Nephron (organoid): ENCODE data around the gene CEP85.
A peak's percentile ranks its signal among the peaks of the same experiment; 100 is the strongest.
"Not testable (repeated sequence)": the region's sequence is repeated elsewhere in the genome, so short reads cannot be mapped to it uniquely, and the experiment has no call there.

Experiments
- H3K27ac Mint-ChIP-seq, 3 experiments: 2 replicates each; pipeline ENCODE4 v1.8.0; 2020; ENCODE audit warnings: mixed read lengths in 3 of 3, mild to moderate bottlenecking in 2 of 3, moderate library complexity in 1 of 3
- H3K27me3 Mint-ChIP-seq: 2 replicates; pipeline ENCODE4 v1.8.0; 2021; ENCODE audit warnings: low read depth, mild to moderate bottlenecking, moderate library complexity, mixed read lengths
- H3K36me3 Mint-ChIP-seq: 2 replicates; pipeline ENCODE4 v1.8.0; 2020; ENCODE audit warnings: low read depth, mixed read lengths
- H3K4me1 Mint-ChIP-seq: 2 replicates; pipeline ENCODE4 v1.8.0; 2020; ENCODE audit warnings: mixed read lengths
- H3K4me3 Mint-ChIP-seq, 3 experiments: 2 replicates each; pipeline ENCODE4 v1.8.0; 2020; ENCODE audit warnings: mild to moderate bottlenecking in 3 of 3, mixed read lengths in 3 of 3, moderate library complexity in 2 of 3
- H3K9me3 Mint-ChIP-seq: 2 replicates; pipeline ENCODE4 v1.8.0; 2020; ENCODE audit warnings: mixed read lengths
- TF ChIP-seq, protein P1 (sequence below), 3 experiments: fragments of 200-600 bp; sonication (generic); IDR thresholded peaks; one replicate each; pipeline ENCODE4 v1.5.0; 2021; ENCODE audit warnings: antibody characterized with exemption in 3 of 3; ENCODE audit not compliant: unreplicated experiment in 3 of 3

CEP85 gene

DNA sequence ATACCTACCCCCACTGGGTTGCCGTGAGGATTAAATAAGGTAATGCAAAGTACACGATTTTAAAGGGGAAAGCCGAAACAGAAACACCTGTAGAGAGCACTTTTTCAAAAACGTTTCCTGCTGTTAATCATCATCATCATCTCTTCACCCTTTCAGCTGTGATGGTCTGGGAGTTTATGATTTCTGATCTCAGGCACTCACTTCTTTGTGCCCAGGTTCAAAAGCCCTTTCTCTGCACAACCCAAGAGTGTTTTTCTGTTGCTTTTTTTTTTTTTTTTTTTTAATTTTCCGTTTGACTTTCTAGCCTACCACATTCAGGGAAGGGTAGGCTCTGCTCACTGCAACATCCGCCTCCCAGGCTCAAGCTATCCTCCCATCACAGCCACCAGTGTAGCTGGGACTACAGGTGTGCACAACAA, 73.4 kb downstream of the CEP85 start:
- Mint-ChIP-seq H3K9me3 (no peaks in the 10 kb centered on the region), H3K4me1 (peaks cover 13% of the 10 kb centered on the region), H3K27ac (no peak overlapping the region), H3K4me3 (peak overlapping the region; percentile 65 to 77 (median 77)), H3K27me3 (peaks cover 13% of the 10 kb centered on the region), H3K36me3 (no peaks in the 10 kb centered on the region)
- TF ChIP-seq, protein P1, sequence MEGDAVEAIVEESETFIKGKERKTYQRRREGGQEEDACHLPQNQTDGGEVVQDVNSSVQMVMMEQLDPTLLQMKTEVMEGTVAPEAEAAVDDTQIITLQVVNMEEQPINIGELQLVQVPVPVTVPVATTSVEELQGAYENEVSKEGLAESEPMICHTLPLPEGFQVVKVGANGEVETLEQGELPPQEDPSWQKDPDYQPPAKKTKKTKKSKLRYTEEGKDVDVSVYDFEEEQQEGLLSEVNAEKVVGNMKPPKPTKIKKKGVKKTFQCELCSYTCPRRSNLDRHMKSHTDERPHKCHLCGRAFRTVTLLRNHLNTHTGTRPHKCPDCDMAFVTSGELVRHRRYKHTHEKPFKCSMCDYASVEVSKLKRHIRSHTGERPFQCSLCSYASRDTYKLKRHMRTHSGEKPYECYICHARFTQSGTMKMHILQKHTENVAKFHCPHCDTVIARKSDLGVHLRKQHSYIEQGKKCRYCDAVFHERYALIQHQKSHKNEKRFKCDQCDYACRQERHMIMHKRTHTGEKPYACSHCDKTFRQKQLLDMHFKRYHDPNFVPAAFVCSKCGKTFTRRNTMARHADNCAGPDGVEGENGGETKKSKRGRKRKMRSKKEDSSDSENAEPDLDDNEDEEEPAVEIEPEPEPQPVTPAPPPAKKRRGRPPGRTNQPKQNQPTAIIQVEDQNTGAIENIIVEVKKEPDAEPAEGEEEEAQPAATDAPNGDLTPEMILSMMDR (IDR thresholded peaks at IDR 0.05; ENCODE audit: unreplicated experiment in 3 of 3) = no peak

DNA sequence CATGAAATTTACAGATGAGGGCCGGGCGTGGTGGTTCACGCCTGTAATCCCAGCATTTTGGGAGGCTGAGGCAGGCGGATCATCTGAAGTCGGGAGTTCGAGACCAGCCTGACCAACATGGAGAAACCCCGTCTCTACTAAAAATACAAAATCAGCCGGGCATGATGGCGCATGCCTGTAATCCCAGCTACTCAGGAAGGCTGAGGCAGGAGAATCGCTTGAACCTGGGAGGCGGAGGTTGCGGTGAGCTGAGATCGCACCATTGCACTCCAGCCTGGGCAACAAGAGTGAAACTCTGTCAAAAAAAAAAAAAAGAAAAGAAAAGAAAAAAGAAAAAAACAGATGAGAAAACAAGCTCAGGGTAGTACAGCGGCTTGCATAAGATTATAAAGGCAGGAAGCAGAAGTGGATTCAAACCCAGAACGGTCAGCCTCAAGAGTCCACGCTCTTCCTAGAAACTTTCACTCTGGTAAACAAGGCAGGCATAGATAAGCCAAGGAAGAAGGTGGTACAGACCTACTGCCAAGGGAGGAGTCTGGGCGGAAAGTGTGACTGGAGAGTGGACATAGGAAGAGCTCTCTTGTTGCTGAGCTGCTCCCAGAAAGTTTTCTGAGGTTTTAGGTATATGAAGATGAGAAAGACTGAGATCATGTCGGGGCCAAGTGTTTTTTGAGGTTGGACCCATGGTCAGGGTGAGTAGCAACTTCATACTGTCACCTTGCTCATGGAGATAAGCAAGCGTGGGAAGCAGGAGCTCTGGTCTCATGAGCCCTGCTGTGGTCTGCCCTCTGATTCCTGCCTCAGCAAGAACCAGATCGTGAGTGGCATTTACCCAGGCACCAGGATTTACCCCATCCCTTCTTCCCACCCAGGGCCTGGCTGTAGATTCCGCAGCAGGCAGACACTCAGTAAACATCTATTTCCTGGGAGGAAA, 74.2 kb downstream of the CEP85 start:
- H3K27me3 Mint-ChIP-seq = peaks cover 13% of the 10 kb centered on the region
- H3K4me3 Mint-ChIP-seq = peak overlapping the region in 1 of 3 experiments; percentile 3
- H3K36me3 Mint-ChIP-seq, H3K9me3 Mint-ChIP-seq, H3K27ac Mint-ChIP-seq: not testable (repeated sequence)
- peaks cover 13% of the 10 kb centered on the region for H3K4me1 Mint-ChIP-seq

DNA sequence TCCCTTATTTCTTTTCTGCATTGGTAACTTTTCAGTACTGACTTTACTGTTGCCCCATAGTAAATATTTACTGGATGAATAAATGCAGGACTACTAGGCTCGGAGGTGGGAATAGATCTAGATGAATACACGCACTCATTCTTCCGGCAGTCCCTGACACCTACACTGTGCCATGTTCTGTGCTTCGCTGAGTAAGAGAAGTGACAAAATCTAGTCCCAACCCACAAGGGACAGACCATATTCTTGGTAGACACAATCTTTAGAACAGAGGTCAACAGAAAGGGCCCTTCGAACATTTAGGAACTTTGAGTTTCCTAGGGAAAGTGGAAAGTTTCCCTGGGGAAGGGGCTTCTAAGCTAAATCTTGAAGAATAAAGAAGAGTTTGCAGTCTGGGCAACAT, 80.5 kb downstream of the CEP85 start:
- no peaks in the 10 kb centered on the region for H3K4me1 Mint-ChIP-seq
- no peak overlapping the region for H3K27ac Mint-ChIP-seq
- H3K4me3 Mint-ChIP-seq = no peak overlapping the region
- H3K27me3 Mint-ChIP-seq = peaks cover 14% of the 10 kb centered on the region
- TF ChIP-seq, protein P1 (IDR thresholded peaks at IDR 0.05; ENCODE audit: unreplicated experiment in 3 of 3) = no peak
- H3K36me3 Mint-ChIP-seq = no peaks in the 10 kb centered on the region
- no peaks in the 10 kb centered on the region for H3K9me3 Mint-ChIP-seq

DNA sequence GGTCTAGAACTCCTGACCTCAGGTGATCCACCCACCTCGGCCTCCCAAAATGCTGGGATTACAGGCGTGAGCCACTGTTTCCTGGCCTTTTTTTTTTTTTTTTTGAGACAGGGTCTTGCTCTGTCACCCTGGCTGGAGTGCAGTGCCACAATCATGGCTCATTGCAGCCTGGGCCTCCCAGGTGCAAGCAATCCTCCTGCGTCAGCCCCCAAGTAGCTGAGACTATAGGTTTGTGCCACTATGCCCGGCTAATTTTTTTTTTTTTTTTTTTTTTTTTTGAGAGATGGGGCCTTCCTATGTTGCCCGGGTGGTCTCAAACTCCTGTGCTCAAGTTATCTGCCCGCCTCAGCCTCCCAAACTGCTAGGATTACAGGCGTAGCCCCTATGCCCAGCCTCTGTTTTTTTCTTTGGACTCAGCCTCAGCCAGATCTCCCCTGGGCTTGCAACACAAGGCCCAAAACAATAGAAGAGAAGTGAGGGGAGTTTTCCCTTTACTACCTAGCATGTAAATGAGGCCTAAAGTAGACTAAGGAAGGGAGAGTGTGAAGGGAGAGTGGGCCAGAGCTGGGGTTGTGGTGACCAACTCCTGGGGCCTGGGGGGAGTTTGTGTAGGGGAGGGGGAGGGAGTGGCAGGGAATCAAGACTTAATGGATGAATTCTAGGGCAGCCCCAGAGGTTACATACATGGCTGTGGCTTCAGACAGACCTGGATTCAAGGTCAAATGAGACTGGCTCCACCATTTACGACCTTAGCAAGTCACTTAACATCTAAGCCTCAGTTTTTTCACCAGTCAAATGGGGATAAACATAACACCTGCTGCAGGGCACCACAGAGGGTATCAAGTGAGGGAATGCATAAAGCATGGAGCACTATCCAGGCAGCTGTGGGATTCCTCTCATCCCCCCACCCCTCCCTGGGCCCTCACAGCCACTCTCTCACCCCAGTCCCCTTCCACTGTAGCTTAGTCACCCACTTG, 82.2 kb downstream of the CEP85 start:
- H3K9me3 Mint-ChIP-seq = no peaks in the 10 kb centered on the region
- H3K27ac Mint-ChIP-seq = no peak overlapping the region
- no peak overlapping the region for H3K4me3 Mint-ChIP-seq
- TF ChIP-seq, protein P1 (IDR thresholded peaks at IDR 0.05; ENCODE audit: unreplicated experiment in 3 of 3) = no peak
- no peaks in the 10 kb centered on the region for H3K36me3 Mint-ChIP-seq
- H3K4me1 Mint-ChIP-seq = peaks cover under 1% of the 10 kb centered on the region
- H3K27me3 Mint-ChIP-seq = peaks cover 12% of the 10 kb centered on the region

DNA sequence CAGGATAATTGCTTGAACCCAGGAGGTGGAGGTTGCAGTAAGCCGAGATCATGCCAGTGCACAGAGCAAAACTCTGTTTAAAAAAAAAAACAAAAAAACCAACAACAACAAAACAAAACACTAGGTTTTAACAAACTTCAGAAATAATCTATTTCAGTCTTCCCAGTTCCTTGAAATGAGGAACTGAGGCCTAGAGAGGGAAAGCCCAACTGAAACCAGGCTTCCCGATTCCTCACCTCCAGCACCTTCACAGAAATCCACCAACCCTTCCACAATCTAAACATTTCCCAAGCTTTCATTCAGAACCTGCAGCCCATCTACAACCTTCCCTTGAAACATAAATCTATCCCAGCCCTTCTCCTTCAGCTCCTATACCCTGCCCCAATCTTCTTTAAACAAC, 83.1 kb downstream of the CEP85 start:
- H3K36me3 Mint-ChIP-seq = no peaks in the 10 kb centered on the region
- no peak overlapping the region for H3K4me3 Mint-ChIP-seq
- no peaks in the 10 kb centered on the region for H3K9me3 Mint-ChIP-seq
- peak overlapping the region in 1 of 3 experiments; percentile 2 for H3K27ac Mint-ChIP-seq
- TF ChIP-seq, protein P1 (IDR thresholded peaks at IDR 0.05; ENCODE audit: unreplicated experiment in 3 of 3) = no peak
- peaks cover 5% of the 10 kb centered on the region for H3K4me1 Mint-ChIP-seq
- H3K27me3 Mint-ChIP-seq = peaks cover 6% of the 10 kb centered on the region
